Bronchial epithelial cell (primary cell): ENCODE measurements around the gene SPAG8. TPM values are rescaled to one million over a fixed set of nuclear protein-coding genes. Genes with fewer than 3 reads are reported as not detected.
A peak's percentile ranks its signal among the peaks of the same experiment; 100 is the strongest.

Source experiments
- DNase-seq: peaks from one replicate; pipeline ENCODE4 v3.0.0-alpha.2; 2010; ENCODE audit warnings: low read depth
- FAIRE-seq: peaks from 2 replicates; lab custom pipeline; 2011; peaks lifted over from hg19 to GRCh38; lab: Jason Lieb, UNC
- H3K27me3 ChIP-seq: 2 replicates; pipeline ENCODE4 v1.5.1; 2011; ENCODE audit warnings: low read length; ENCODE audit not compliant: control insufficient read depth, insufficient read depth
- H3K36me3 ChIP-seq: 2 replicates; pipeline ENCODE4 v1.5.1; 2011; ENCODE audit warnings: low read length; ENCODE audit not compliant: control insufficient read depth, insufficient read depth
- H3K4me3 ChIP-seq: 2 replicates; pipeline ENCODE4 v1.5.1; 2011; ENCODE audit warnings: mild to moderate bottlenecking, low read depth, low read length, control low read depth
- CTCF ChIP-seq: IDR thresholded peaks from 2 replicates; pipeline ENCODE4 v1.5.1; 2011; ENCODE audit warnings: mild to moderate bottlenecking, moderate library complexity, low read length, control low read depth, inconsistent platforms; ENCODE audit not compliant: insufficient read depth, severe bottlenecking
- total RNA-seq: library from RNA; depleted of rRNA; stranded (reverse); fragments of >200 nt; gene quantifications from 2 replicates; pipeline ENCODE4 v1.2.1, GENCODE V29; 2014

Gene SPAG8
- total RNA-seq, 1 donor from 2014 or later = 0.26 TPM

GRCh38 chr9:35856882-35857281, 44.8 kb upstream of the SPAG8 start:
- no peak for DNase-seq
- FAIRE-seq = peak; percentile 91
- no peak for TF ChIP-seq CTCF
- Histone ChIP-seq H3K27me3 (peaks cover 13% of the 10 kb centered on the region), H3K4me3 (no peak overlapping the region), H3K36me3 (no peaks in the 10 kb centered on the region)

GRCh38 chr9:35856206-35856605, 44.1 kb upstream of the SPAG8 start:
- H3K36me3 ChIP-seq = no peaks in the 10 kb centered on the region
- peaks cover 10% of the 10 kb centered on the region for H3K27me3 ChIP-seq
- DNase-seq = no peak
- TF ChIP-seq CTCF = no peak
- no peak overlapping the region for H3K4me3 ChIP-seq
- FAIRE-seq = no peak

- Histone ChIP-seq H3K36me3 (no peaks in the 10 kb centered on the region), H3K4me3 (no peak overlapping the region), H3K27me3 (peaks cover 9% of the 10 kb centered on the region)
- FAIRE-seq (no peak), DNase-seq (no peak)
- no peak for TF ChIP-seq CTCF
These were observed 42.2 kb upstream of the SPAG8 start for GRCh38 chr9:35854091-35854762.

- FAIRE-seq (peak; percentile 55), DNase-seq (no peak)
- H3K27me3 ChIP-seq = peaks cover 9% of the 10 kb centered on the region
- H3K4me3 ChIP-seq = no peak overlapping the region
- no peaks in the 10 kb centered on the region for H3K36me3 ChIP-seq
- TF ChIP-seq CTCF = no peak
These were observed 41.1 kb upstream of the SPAG8 start for GRCh38 chr9:35852876-35853865.

- FAIRE-seq = no peak
- Histone ChIP-seq H3K27me3 (peaks cover 9% of the 10 kb centered on the region), H3K36me3 (no peaks in the 10 kb centered on the region), H3K4me3 (no peak overlapping the region)
- no peak for TF ChIP-seq CTCF
- no peak for DNase-seq
These were observed 40.3 kb upstream of the SPAG8 start for GRCh38 chr9:35852267-35852815.
